ENCODE results near the gene MAP3K4. TPM values are rescaled to one million over a fixed set of nuclear protein-coding genes. Genes with fewer than 3 reads are reported as not detected.

The MAP3K4 gene
- polyA plus RNA-seq, 4 donors: 32.4 to 40.7 (median 35.5) TPM

GRCh38 chr6:161137839-161138542 lies 146.4 kb downstream of the MAP3K4 start:
- no peak for DNase-seq (ENCODE audit: low read depth in 4 of 4, low spot score in 3 of 4)

GRCh38 chr6:161138543-161139303 lies 147.2 kb downstream of the MAP3K4 start:
- no peak for DNase-seq (ENCODE audit: low read depth in 4 of 4, low spot score in 3 of 4)

DNA sequence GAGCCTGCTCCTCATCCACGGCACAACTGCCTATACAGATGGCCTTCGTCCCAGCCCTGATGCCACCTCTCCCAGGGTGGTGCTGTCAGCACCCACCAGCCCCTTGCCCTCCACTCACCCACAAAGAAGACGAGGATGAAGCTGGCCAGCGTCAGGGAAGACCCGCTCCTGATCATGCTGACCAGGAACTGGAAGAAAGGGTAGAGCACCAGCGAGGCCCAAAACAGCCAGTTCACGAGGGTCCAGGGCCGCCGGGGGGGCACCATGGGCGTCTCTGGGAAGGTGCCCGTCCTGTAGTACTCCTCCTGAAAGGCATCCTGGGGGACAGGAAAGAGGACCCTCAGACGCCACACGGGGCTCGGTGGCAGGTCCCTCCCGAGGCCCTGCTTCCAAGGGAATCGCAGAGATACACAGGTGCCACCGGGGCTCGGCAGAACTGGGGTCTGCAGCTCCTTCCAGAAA lies 147.8 kb downstream of the MAP3K4 start:
- DNase-seq (ENCODE audit: low read depth in 4 of 4, low spot score in 3 of 4): no peak

DNA sequence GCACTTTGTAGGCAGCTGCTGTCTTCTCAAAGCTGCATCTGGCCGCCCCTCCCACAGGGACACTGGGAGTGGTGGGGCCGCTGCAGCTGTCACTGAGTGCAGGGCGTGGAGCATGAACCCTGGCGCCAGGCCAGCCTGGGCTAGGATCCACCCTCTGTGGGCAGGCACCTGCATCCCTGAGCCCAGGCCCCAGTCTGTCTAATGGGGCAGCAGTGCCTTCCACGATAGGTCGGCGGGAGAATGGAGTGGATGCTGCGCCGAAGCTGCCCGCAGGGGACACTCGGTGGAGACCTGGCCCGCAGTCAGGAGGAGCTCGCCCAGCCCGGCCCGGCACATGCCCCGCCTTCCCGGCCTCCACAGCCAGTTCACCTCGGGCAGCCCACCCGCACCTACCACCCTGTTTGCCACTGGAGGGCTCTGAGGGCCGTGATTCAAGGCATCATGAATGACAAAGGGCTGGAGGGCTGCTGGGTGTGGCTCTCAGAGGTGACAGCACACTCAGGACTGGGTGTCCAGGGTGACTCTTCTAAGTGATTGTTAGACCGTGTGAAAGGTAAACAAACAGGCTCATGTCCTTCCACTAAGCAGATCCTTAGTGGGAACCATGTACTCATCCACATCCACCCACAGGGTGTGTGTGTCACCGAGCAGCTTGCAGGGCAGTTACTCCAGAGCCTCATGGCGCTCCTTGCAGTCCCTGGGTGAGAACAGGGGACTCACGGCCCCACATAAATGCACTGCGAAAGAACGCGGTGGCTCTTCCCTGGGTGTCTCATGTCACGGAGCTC lies 148.4 kb downstream of the MAP3K4 start:
- DNase-seq (ENCODE audit: low read depth in 4 of 4, low spot score in 3 of 4): no peak

DNA sequence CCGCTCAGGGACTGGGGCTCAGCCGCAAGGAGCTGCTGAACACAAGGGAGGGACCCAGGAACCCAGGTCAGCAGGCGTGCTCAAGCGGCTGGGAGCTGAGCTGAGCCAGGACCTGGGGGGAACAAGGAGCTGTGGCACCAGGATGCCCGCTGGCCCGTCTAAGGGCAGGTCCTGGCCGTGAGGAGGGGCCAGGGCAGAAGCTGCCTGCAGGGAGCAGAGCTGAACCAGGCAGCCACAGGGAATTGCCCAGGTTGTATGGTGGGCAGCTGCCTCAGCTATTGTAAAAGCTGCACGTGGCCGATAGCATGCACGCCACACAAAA lies 148.9 kb downstream of the MAP3K4 start:
- no peak for DNase-seq (ENCODE audit: low read depth in 4 of 4, low spot score in 3 of 4)

DNA sequence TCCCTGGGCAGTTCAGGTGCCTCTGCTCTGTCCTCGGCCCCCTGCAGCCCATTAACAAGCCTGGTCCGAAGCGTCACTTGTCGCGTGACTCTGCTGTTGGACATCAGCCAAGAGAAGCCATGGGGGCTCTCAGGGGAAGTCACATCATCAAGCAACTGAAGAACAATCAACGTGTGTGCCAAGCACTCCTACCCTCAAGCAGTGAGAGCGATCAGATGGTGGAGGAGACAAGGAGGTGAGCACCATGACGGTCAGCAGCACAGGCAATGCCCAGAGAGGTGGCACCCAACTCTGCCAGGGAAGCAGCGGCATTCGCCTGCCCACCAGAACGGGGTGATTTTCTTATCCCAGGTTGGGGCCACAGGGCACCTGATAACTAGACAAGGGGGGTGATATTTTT lies 149.6 kb downstream of the MAP3K4 start:
- no peak for DNase-seq (ENCODE audit: low read depth in 4 of 4, low spot score in 3 of 4)

GRCh38 chr6:161142957-161143296 lies 151.4 kb downstream of the MAP3K4 start:
- no peak for DNase-seq (ENCODE audit: low read depth in 4 of 4, low spot score in 3 of 4)

DNA sequence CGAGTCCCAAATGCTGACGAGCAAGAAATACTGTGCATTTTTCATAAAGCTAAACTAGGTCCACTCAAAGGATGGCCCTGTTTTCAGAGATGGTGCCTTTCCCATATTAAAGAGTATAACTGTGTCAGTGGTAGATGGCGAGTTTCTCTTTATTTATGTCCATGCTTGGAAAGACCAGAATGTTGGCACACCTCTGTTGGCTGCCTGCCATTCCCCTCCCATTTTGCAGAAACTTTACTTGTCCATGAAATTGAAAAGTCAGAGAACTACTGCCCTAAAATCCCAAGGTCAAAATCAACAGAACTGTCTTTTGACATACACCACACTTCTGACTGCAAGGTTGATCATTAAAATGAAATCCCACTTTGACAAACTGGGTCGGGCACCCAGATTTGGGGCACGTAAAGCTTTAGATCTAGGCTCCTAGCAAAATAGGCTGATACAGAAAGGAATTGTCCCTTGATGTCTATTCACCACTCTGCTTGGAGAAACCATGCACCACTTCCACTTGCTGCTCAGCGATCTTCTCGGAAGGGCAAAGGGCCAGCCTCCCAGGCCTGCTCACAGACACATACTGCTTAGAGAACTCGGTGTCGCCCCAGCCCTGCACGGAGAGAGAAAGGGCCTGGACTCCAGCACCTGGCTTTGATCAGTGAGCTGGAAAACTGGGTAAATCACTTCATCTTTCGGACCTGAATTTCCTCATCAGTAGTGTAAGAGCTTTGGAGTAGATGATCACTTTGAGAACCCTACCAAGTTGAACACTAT lies 152.3 kb downstream of the MAP3K4 start:
- no peak for DNase-seq (ENCODE audit: low read depth in 4 of 4, low spot score in 3 of 4)

DNA sequence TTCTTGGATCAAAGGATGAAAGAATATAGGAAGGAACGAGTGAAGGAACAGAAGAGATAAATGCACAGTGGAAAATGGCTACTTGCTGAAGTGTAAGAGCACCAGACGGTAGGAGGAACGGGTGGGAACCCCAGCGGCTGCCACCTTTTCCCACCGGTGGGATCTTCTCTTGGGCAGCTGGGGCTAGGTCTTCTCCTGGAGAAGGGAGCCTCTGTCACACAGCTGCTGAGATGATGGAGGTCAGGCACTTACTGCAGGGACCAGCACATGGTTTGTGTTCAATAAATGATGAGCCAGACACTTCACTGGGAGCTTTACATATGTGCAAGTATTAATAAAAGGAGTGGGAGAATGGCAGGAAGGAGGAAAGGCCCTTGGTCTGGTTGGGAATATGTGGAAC lies 158.6 kb downstream of the MAP3K4 start:
- DNase-seq (ENCODE audit: low read depth in 4 of 4, low spot score in 3 of 4): no peak

DNA sequence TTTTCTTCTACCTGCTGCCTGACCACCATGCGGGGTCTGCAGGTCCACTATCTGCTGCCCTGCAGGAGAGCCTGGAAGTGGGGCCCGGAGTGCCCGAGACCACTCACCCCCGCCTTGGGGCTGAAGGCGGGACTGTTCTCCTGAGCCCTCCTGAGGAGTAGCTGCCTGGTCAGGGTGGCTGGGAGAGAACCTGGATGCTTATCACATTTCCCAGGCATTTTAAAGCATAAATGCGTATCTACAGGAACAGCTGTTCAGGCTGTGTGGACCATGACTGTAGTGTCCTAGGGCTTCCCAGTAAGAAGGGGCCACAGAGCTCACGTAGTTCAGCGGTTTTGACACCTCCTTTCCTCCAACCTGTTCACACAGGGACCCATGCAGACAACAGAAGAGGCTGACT lies 159.0 kb downstream of the MAP3K4 start:
- DNase-seq (ENCODE audit: low read depth in 4 of 4, low spot score in 3 of 4): no peak

DNA sequence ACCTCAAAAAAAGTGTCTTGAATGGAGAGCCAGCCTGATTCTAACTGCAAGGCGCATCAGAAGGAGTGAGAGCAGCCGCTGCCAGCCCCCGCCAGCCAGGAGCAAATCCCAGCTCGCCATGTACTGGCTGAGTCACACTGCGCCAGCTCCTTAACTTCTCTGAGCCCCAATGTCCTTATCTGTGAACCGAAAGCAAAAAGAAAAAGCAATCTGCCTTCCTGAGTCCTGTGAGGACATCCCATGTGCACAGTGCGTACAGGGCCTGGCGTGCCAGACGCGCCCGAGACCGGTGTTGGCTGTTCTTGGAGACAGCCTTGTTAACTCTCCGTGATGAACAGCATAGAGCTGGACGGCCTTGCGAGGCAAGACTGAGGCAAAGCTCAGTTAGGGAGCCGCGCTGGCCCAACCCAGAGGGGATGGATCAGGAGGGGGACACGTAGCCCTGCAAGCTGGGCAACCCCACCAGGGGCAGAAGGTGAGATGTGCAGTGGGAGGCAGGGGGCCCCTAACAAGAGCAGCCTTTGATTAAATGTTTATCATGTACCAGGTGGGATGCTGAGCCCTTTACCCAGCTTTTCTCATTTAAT lies 159.6 kb downstream of the MAP3K4 start:
- no peak for DNase-seq (ENCODE audit: low read depth in 4 of 4, low spot score in 3 of 4)

DNA sequence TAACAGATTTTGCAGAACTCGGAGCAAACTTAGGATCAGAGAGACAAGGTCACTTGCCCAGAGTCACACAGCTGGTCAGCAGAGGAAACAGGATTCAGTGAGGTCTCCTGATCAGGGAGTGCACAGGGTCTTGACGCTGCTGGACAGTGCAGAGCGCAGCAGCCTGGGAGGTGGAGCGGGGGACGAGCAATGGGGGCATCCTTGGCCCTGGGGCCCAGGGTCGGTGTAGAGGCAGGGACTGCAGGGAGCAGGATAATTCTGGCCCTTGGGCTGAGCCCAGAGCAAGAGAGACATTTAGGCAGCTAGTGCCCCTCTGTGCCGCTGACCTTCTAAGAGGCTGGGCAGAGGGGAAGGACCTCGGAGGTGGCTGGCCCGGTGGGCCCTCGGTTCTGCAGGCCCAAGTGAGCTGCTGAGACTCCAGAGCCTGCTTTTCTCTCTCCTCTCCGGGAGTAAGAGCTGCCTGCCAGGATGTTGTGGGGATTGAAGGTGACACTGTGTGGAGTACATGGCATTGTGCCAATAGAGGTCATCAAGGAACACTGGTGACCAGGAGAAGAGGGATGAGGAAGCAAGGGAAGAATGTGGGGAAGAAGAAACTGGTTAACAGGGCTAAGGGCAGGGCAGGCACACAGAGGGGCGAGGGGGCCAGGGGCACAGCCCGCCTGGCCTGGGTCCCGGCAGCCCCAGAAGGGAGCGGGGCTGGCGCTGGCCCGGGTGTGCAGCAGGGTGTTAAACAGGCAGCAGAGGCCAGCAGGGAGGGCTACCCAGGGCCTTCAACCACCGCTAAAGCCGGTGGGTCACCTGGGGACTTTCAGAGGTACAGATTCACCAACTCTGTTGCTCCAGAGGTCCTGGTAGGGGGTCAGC lies 160.3 kb downstream of the MAP3K4 start:
- no peak for DNase-seq (ENCODE audit: low read depth in 4 of 4, low spot score in 3 of 4)

DNA sequence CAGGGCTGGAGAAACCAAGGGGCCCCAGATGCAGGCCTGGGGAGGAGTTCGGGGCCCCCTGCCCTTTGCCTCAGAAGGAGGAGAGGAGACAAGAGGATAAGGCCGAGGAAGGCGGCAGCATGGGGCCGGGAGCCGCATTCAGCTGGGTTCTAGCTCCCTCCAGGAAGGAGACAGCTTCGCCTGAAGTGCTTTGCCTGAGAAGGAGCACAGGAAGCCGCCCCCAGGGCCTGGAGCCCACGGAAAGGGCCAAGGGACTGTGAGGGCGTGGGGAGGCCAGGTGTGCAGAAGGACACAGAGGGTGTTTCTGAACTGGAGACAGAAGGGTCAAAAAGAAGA lies 160.9 kb downstream of the MAP3K4 start:
- no peak for DNase-seq (ENCODE audit: low read depth in 4 of 4, low spot score in 3 of 4)

DNA sequence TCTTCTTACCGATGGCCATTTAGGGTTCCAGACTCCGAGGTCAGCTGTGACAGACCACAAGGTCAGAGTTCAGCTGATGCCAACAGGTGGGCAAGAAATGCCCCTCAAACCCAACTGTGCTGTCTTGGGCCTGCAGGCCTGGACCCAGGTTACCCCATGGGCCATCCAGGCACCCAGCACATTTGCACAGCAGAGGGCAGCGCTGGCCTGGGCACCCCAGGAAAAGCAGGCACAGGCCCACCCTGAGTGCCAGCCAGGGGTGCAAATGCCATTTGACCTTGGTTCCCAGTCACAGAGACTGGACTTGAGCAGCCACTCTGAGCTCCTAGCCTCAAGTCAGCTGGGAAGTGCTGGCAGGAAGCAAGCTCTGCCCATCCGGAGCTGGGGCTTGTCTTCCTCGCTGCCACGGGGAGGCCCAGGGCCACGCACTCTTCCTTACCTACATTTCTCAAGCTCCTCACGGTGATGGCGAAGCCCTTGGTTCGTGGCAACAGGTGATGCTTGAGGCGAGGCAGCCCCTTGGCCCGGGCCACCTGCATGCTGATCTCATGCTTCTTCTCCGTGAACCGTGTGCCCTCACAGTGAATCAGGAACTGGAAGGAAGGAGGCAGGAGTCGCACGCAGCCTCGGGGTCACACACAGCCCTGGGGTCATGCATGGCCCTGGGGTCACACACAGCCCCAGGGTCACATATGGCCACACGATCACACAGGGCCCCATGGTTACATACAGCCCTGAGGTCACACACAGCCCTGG lies 161.5 kb downstream of the MAP3K4 start:
- DNase-seq (ENCODE audit: low read depth in 4 of 4, low spot score in 3 of 4): no peak

DNA sequence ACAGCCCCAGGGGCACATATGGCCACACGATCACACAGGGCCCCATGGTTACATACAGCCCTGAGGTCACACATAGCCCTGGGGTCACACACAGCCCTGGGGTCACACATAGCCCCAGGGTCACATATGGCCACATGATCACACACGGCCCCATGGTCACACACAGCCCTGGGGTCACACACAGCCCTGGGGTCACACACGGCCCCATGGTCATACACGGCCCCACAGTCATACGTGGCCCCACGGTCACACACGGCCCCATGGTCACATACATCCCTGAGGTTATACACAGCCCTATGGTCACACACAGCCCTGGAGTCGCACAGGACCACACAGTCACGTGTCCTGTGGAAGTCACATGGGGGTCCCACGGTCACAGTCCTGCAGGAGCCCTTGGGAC lies 162.2 kb downstream of the MAP3K4 start:
- no peak for DNase-seq (ENCODE audit: low read depth in 4 of 4, low spot score in 3 of 4)

- DNase-seq (ENCODE audit: low read depth in 4 of 4, low spot score in 3 of 4): no peak
These were observed 163.3 kb downstream of the MAP3K4 start for GRCh38 chr6:161154796-161155335.

DNA sequence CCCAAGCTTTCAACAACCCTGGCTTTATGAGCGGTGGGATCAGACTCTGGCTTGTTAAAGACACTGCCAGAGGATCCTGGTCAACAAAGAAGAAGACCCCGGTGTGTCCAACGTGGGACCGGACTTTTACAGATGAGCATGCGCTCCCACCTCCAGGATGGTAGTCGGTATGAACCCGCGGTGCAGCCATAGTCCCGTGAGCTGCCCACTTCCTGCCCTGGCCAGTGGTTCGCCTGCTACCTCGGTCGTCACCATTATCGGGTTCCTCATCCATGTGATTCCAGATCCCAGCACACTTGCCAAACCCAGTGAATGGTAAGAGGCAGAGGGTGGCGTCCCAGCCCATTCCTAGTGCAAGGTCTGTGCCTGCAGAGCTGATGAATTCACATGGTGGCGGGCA lies 169.6 kb downstream of the MAP3K4 start:
- no peak for DNase-seq (ENCODE audit: low read depth in 4 of 4, low spot score in 3 of 4)

DNA sequence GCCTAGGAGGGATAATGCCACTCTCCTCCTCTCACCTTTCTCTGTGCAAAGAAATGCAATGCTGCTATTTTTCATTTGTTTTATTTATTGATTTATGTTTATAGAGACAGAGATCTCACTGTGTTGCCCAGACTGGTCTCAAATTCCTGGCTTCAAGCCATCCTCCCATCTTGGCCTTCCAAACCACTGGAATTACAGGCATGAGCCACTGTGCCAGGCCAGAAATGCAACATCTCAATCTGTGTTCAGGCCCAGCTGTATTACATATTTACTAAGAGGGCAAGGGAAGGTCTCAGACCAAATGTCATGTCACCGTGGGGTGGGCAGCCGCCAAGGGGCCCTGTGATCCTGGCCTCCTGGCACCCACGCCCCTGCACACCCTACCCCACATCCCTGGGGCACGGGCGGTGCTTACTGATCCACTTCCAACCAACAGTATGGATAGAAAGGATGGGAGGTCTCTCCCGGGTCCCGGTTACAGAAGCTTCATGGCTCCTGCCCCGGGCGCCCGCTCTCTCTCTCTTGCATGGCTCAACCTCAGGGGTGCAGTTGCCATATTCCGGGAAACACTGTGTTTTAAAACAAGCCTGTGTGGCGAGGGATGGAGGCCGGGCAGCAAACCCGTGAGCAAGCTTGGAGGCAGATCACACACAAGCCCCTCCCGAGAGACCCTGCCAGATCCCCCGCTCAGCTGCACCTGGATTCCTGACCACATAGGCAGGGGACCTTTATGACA lies 170.5 kb downstream of the MAP3K4 start:
- no peak for DNase-seq (ENCODE audit: low read depth in 4 of 4, low spot score in 3 of 4)
